ENCODE measurements around the gene DHX35.
A peak's percentile ranks its signal among the peaks of the same experiment; 100 is the strongest.
"Not testable (repeated sequence)": the region's sequence is repeated elsewhere in the genome, so short reads cannot be mapped to it uniquely, and the experiment has no call there.

Gene DHX35

DNA sequence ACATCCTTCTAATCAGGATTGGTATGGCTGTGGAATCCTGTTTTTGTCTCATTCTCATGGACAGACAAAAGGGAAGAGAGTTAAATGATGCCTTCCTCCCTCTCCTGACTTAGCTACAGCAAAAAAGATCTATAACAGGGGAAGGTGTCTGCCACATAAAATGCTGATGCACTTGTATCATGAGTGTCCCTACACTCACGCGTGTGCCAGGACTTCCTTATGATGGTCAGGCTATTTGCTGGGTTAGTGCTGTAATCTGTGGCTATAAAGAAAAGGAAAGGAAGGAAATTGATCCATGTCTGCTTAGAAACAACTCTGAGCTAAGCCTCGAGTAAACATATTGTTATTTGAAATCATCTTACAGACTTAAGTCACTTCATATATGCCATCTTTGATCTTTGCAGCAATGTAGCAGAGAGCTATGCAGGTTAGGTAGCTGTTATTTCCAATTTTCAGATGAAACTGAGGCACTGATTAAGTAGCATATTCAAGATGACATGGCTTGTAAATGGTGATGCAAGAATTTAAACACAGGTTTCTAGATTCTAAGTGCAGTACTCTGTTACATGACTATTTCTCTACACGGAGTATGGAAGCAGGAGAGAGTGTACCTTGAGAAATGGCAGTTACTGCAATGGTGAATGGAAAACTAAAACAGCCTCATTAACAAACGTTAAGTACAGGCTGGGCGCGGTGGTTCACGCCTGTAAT, 8.4 kb upstream of the DHX35 start:
- TF ChIP-seq, protein P1, sequence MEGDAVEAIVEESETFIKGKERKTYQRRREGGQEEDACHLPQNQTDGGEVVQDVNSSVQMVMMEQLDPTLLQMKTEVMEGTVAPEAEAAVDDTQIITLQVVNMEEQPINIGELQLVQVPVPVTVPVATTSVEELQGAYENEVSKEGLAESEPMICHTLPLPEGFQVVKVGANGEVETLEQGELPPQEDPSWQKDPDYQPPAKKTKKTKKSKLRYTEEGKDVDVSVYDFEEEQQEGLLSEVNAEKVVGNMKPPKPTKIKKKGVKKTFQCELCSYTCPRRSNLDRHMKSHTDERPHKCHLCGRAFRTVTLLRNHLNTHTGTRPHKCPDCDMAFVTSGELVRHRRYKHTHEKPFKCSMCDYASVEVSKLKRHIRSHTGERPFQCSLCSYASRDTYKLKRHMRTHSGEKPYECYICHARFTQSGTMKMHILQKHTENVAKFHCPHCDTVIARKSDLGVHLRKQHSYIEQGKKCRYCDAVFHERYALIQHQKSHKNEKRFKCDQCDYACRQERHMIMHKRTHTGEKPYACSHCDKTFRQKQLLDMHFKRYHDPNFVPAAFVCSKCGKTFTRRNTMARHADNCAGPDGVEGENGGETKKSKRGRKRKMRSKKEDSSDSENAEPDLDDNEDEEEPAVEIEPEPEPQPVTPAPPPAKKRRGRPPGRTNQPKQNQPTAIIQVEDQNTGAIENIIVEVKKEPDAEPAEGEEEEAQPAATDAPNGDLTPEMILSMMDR (conservative IDR thresholded peaks at IDR 0.05) = no peak
- TF ChIP-seq ZFX (IDR thresholded peaks at IDR 0.05) = no peak
- no peak overlapping the region for H3K27ac ChIP-seq

DNA sequence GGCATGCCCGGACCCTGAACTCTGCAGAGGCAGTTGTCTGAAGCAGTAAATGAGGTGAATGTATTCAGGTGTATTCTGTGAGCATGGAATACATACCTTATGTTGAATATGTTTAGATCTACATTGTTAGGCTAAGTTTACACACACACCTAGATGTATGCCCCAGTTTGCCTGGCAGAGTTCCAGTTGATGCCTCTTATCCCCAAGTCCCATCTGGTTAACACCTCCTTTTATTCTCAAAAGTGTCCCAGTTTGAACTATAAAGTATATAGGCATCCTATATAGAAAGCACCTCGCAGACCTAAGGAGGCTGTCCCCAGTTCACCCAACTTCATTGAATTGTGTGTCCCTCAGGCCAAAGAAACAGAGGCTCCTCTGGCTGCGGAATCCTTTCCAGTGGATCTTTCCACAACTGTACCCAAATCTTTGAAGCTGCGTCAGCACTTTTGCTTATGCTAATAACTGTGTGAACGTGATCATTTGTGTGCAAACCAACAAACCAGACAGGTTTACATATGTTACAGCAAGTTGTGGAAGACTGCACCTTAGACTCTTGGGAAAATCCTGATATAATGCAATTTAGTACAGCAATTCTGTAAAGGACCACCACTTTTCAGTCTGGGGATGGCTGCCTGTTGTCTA, 4.8 kb upstream of the DHX35 start:
- H3K27ac ChIP-seq = no peak overlapping the region
- no peak for TF ChIP-seq ZFX (IDR thresholded peaks at IDR 0.05)
- TF ChIP-seq, protein P1 (conservative IDR thresholded peaks at IDR 0.05) = no peak

DNA sequence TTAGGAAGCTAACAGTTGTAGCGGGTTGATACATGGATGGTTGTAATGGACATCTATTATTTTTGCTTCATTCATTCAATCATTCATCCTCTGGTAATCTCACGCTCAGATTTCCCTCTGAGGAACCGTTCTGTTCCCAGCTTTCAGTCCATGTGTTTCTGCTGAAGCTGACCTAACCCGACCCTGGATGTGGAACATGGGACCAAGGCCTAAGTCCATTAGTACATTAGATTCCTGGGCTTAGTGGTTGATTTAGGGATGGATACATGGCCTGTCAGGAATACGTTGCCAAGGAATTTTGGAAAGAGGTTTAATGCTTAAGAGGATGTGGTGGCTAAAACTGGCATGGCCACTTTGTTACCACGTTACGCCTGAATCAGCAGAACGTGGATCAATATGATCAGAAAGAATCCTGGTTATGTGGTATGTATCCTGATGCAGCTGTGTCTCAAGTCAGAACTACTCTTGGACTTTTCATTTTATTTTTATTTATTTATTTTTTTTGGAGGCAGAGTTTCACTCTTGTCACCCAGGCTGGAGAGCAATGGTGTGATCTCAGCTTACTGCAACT, 4.1 kb upstream of the DHX35 start:
- H3K27ac ChIP-seq = no peak overlapping the region
- TF ChIP-seq, protein P1 (conservative IDR thresholded peaks at IDR 0.05) = no peak
- no peak for TF ChIP-seq ZFX (IDR thresholded peaks at IDR 0.05)

DNA sequence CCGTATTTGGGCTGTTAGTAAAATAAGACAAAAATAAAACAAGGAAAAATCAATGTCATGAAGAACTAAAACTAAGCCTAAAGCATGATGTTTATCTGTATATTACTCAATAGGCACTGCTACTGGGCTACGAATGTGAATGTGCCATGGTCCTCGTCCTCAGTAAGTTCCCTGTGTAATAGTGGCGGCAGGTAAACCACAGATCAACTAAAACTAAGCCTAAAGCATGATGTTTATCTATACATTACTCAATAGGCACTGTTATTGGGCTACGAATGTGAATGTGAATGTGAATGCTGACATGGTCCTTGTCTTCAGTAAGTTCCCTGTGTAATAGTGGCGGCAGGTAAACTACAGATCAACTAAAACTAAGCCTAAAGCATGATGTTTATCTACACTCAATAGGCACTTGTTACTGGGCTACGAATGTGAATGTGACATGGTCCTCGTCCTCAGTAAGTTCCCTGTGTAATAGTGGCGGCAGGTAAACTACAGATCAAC, 1.9 kb upstream of the DHX35 start:
- H3K27ac ChIP-seq = not testable (repeated sequence)

DNA sequence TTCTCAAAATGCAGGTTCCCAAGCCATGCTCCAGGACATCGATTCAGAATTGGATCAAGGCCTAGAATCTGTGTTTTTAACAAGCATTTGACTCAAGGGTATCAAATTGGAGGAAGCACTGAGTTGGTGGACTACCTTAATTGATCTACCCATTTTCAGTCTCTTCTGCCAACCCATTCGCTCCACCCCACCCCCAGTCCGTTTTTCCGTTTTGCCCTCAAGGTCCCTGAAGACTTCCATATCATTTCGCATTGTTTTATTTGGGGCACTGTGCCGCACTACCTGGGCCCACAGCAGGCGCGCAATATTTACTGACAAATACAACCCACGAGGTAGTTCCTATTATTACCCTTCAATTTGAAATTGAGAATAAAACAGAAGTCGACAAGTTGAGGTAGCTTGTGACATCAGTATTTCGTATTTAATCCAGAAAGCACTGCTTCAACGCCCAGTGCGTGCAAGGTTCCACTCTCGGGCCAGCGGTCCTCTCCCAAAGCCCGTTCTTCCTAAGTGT, 557 bp upstream of the DHX35 start:
- TF ChIP-seq, protein P1 (conservative IDR thresholded peaks at IDR 0.05) = no peak
- TF ChIP-seq ZFX (IDR thresholded peaks at IDR 0.05) = no peak
- peak overlapping the region; percentile 91 for H3K27ac ChIP-seq

DNA sequence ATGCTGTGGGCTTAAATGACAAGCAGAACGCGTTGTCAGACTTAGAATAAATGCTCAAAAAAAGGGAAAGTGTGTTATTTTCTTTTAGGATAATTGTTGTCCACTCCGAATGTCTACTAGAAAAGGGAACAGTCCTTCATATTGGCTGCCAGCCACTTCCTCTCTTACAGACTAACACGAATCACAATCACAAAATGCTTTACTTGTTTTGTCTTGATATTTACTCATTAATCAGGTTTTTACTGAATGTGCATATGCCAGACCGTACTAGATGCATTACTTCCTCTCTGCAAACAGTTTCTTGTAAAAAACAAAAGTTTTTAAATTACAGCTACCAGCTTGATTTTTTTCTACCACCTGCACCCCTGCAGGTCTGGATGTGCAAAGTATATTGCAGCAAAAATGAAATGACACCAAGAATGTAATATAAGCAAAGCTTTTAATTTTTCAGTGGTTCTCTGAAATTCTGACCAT, 821 bp downstream of the DHX35 start:
- TF ChIP-seq, protein P1 (conservative IDR thresholded peaks at IDR 0.05) = peak; percentile 25
- no peak for TF ChIP-seq ZFX (IDR thresholded peaks at IDR 0.05)
- peak overlapping the region; percentile 91 for H3K27ac ChIP-seq

DNA sequence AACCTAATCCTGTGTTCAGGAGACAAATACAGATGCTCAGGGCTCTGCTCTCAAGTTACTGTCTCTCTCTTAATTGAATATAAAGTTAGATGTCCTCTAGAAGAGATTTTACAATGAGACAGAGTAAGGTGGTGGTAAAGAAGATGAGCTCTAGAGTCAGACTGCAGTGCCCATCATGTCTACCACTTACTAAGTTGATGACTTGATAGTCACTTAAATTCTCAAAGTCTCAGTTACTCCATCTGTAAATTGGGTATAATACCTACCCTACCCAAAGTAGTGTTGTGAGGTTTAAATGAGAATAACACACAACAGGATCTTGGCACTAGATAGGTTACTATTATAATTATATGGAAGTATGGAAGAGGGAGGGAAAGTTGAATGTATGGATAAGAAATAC, 1.6 kb downstream of the DHX35 start:
- no peak overlapping the region for H3K27ac ChIP-seq

More for the DNA sequence above, 1.6 kb downstream of the DHX35 start:
- TF ChIP-seq ZFX (IDR thresholded peaks at IDR 0.05) = no peak
- TF ChIP-seq, protein P1 (conservative IDR thresholded peaks at IDR 0.05) = no peak
